Gastrocnemius medialis (tissue), 4 donors: ENCODE measurements around the gene KCNT1. TPM values are rescaled to one million over a fixed set of nuclear protein-coding genes. Genes with fewer than 3 reads are reported as not detected.

Experiments used
- ATAC-seq, 2 donors: fragments of 150-250 bp; one replicate each; pipeline ENCODE4 v1.9.1; 2016
- DNase-seq, 2 donors: peaks; one replicate each; pipeline ENCODE4 v3.0.0-alpha.2; 2019
- H3K27ac ChIP-seq, 4 donors: fragments of 200-600 bp; sonication (generic); 1 replicate in 1 of 4; 2 replicates in 3 of 4; pipeline ENCODE4 v1.5.1; 2016 to 2018; ENCODE audit warnings: mild to moderate bottlenecking in 2 of 4, moderate library complexity in 1 of 4
- H3K27me3 ChIP-seq, 3 donors: fragments of 200-600 bp; sonication (generic) in 2 of 3; 1 replicate in 1 of 3; 2 replicates in 2 of 3; pipeline versions ENCODE4 v1.5.1 to v1.6.0; 2016 to 2019; ENCODE audit warnings: mild to moderate bottlenecking in 1 of 3, moderate library complexity in 1 of 3
- H3K36me3 ChIP-seq, 2 donors: fragments of 200-600 bp; sonication (generic) in 1 of 2; one replicate each; pipeline ENCODE4 v1.5.1; 2017 to 2018
- H3K4me1 ChIP-seq, 2 donors: fragments of 200-600 bp; sonication (generic) in 1 of 2; one replicate each; pipeline ENCODE4 v1.5.1; 2016 to 2017; ENCODE audit warnings: mild to moderate bottlenecking in 2 of 2
- H3K4me3 ChIP-seq, 4 donors: fragments of 200-600 bp; sonication (generic) in 3 of 4; 1 replicate in 1 of 4; 2 replicates in 3 of 4; pipeline ENCODE4 v1.5.1; 2016 to 2019; ENCODE audit warnings: mild to moderate bottlenecking in 2 of 4
- H3K9me3 ChIP-seq, 3 donors: fragments of 200-600 bp; sonication (generic) in 2 of 3; 1 replicate in 1 of 3; 2 replicates in 2 of 3; pipeline ENCODE4 v1.5.1; 2016 to 2019
- CTCF ChIP-seq, 5 experiments: fragments of 450-650 bp in 3 of 5; fragments of 200-600 bp in 2 of 5; sonication (generic) in 2 of 5; IDR thresholded peaks in 4 of 5; conservative IDR thresholded peaks in 1 of 5; 1 replicate in 4 of 5; 2 replicates in 1 of 5; pipeline ENCODE4 v1.5.1; 2016 to 2019; ENCODE audit warnings: antibody characterized with exemption in 5 of 5, mild to moderate bottlenecking in 3 of 5, moderate library complexity in 3 of 5
- POLR2A ChIP-seq, 2 donors: fragments of 450-650 bp; IDR thresholded peaks; one replicate each; pipeline ENCODE4 v1.6.1; 2017; ENCODE audit warnings: antibody characterized with exemption in 2 of 2, mild to moderate bottlenecking in 2 of 2, moderate library complexity in 2 of 2
- in situ Hi-C, 4 donors: fragments of 200-750 bp; cut with MboI; loops; one replicate each; pipeline versions ENCODE4 v1.15.0 to v1.8.0; 2017; ENCODE audit warnings: low sequenced_read_pairs in 4 of 4
- intact Hi-C: fragments of 100-400 bp; cut with DNase I; formaldehyde crosslinking; loops from one replicate; pipeline ENCODE4 v1.15.1; 2023; ENCODE audit warnings: low total_unique reads
- total RNA-seq, 4 donors: library from RNA; depleted of rRNA; stranded (reverse); fragments of >200 nt; gene quantifications; one replicate each; pipeline versions ENCODE4 v1.1.0 to v1.2.3, GENCODE V29; 2016

The KCNT1 gene
- total RNA-seq, 4 donors from 2014 or later = 2.3 to 8.7 (median 5.3) TPM

DNA sequence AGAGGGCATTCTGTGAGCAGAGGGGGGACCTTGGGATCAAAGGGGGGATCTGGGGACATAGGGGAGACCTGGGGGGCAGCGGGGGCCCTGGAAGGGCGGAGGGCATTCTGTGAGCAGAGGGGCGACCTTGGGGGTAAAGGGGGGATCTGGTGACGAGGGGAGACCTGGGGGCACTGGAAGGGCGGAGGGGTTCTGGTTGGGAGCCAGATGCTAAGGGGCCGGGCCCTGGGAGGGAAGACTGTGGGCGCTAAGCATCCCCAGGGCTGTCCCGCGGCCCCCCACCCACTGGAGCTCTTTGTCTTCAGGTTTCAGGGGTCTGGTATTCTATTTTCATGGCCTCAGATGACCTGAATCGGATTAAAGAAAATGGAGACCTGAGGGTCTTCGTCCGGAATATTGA is 38.1 kb upstream of the KCNT1 start:
- H3K9me3 ChIP-seq = no peaks in the 10 kb centered on the region
- no peak overlapping the region for H3K27ac ChIP-seq
- H3K36me3 ChIP-seq = no peaks in the 10 kb centered on the region
- ATAC-seq = no peak
- DNase-seq = no peak
- intact Hi-C loops (no loop called here), in situ Hi-C loops (no loop called here)
- H3K4me3 ChIP-seq = no peak overlapping the region
- H3K27me3 ChIP-seq = peaks cover 0 to 7% (median 0%) of the 10 kb centered on the region in 3 donors
- TF ChIP-seq POLR2A (IDR thresholded peaks at IDR 0.05) (no peak), CTCF (IDR thresholded peaks at IDR 0.05 in 4 of 5, conservative IDR thresholded peaks at IDR 0.05 in 1 of 5) (no peak)
- H3K4me1 ChIP-seq = no peaks in the 10 kb centered on the region

GRCh38 chr9:135664266-135664665 is 37.7 kb upstream of the KCNT1 start:
- TF ChIP-seq POLR2A (IDR thresholded peaks at IDR 0.05) (no peak), CTCF (IDR thresholded peaks at IDR 0.05 in 4 of 5, conservative IDR thresholded peaks at IDR 0.05 in 1 of 5) (no peak)
- DNase-seq (no peak), ATAC-seq (no peak)
- H3K4me3 ChIP-seq = no peak overlapping the region
- H3K27ac ChIP-seq = no peak overlapping the region
- no peaks in the 10 kb centered on the region for H3K36me3 ChIP-seq
- H3K9me3 ChIP-seq = no peaks in the 10 kb centered on the region
- no peaks in the 10 kb centered on the region for H3K4me1 ChIP-seq
- intact Hi-C loops (no loop called here), in situ Hi-C loops (no loop called here)
- H3K27me3 ChIP-seq = peaks cover 0 to 8% (median 0%) of the 10 kb centered on the region in 3 donors

DNA sequence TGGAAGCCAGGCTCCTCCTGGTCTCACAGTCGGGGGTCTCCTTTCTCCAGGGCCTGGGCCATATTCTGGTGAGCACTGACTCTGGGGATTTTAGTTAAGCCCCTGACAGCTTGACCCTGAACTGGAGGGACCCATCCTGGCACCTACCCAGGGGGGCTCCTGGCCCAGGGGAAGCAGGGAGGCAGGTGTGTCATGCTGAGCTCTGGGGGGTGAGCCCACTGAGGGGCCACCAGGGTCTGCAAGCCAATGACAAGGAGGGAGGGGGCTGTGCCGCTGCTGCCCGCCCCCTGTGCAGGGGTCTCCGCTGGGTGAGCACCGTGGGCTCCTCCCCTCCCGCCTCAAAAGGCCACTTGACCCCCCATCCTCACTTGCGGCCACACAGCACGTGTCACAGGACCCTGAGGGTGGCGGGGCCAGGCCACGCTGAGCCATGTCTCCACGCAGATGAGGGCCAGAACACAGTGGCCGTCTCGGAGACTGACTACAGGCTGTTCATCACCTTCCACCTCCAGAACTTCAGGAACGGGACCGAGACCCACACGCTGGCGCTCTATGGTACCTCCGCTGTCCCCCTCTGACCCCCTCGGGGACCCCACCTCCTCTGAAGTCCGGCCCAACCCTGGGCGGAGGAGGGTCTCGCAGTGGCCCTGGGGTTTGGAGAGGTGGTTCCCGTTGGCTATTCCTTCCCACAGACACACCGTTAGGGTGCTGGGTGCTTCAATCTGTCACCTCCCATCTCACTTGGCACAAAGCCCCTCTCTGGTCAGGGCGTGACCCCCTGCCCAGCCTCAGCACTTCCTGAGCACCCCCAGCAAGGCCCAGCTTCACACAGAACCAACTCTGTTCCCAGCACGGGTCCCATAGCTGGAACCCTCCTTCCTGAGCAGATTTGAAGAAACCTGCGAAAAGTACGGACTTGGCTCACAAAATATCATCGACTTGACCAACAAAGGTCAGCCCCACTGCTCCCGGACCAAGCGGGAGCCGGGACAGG is 36.9 kb upstream of the KCNT1 start:
- intact Hi-C loops = no loop called here
- DNase-seq = no peak

GRCh38 chr9:135665795-135666189 is 36.2 kb upstream of the KCNT1 start:
- in situ Hi-C loops (no loop called here), intact Hi-C loops (no loop called here)
- Histone ChIP-seq H3K9me3 (no peaks in the 10 kb centered on the region), H3K27me3 (peaks cover 0 to 15% (median 4%) of the 10 kb centered on the region in 3 donors), H3K4me1 (no peaks in the 10 kb centered on the region), H3K36me3 (no peaks in the 10 kb centered on the region), H3K27ac (no peak overlapping the region), H3K4me3 (no peak overlapping the region)
- DNase-seq (no peak), ATAC-seq (no peak)
- TF ChIP-seq POLR2A (IDR thresholded peaks at IDR 0.05) (no peak), CTCF (IDR thresholded peaks at IDR 0.05 in 4 of 5, conservative IDR thresholded peaks at IDR 0.05 in 1 of 5) (no peak)

More for the DNA sequence above, 36.9 kb upstream of the KCNT1 start:
- Histone ChIP-seq H3K27me3 (peaks cover 0 to 12% (median 2%) of the 10 kb centered on the region in 3 donors), H3K4me1 (no peaks in the 10 kb centered on the region), H3K4me3 (no peak overlapping the region), H3K27ac (no peak overlapping the region), H3K9me3 (no peaks in the 10 kb centered on the region), H3K36me3 (no peaks in the 10 kb centered on the region)
- in situ Hi-C loops = no loop called here
- TF ChIP-seq CTCF (IDR thresholded peaks at IDR 0.05 in 4 of 5, conservative IDR thresholded peaks at IDR 0.05 in 1 of 5) = no peak
- no peak for TF ChIP-seq POLR2A (IDR thresholded peaks at IDR 0.05)
- ATAC-seq = no peak
